DMS 273 (cell line): Measurements from ENCODE around the gene TNKS2.
A peak's percentile ranks its signal among the peaks of the same experiment; 100 is the strongest.
"Not testable (repeated sequence)": the region's sequence is repeated elsewhere in the genome, so short reads cannot be mapped to it uniquely, and the experiment has no call there.

ENCODE experiments used
- DNase-seq: peaks from one replicate; lab custom pipeline; 2025; ENCODE audit not compliant: unreplicated experiment; lab: John Stamatoyannopoulos, UW

The TNKS2 gene

DNA sequence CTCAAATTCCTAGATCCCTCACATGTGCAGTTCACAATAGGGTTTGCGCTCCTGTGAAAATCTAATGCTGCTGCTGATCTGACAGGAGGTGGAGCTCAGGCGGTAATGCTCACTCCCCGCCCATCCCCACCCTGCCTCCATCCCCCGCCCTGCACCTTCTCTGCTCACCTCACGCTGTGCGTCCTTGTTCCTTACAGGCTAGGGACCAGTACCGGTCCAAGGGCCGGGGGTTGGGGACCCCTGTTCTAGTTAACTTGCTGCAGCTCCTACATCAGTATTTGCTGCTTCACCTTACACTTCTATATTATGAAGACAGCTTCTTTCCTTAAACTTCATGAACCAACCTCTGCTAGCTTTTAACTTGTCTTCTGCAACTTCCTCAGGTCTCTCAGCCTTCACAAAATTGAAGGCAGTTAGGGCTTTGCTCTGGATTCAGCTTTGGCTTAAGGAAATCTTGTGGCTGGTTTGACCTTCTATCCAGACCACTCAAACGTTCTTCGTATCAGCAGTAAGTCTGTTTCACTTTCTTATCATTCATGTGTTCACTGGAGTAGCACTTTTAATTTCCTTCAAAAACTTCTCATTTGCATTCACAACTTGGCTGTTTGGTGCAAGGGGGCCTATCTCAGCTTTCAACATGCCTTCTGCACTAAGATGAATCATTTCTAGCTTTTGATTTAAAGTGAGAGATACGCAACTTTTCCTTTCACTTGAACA is 1.7 kb upstream of the TNKS2 start:
- DNase-seq, result no peak

GRCh38 chr10:91797048-91797690 is 1.1 kb upstream of the TNKS2 start:
- DNase-seq, result no peak

GRCh38 chr10:91798649-91799611 is 704 bp downstream of the TNKS2 start:
- peak; percentile 58 for DNase-seq

GRCh38 chr10:91799612-91799975 is 1.4 kb downstream of the TNKS2 start:
- no peak for DNase-seq

GRCh38 chr10:91800182-91800581 is 2.0 kb downstream of the TNKS2 start:
- DNase-seq, result no peak

DNA sequence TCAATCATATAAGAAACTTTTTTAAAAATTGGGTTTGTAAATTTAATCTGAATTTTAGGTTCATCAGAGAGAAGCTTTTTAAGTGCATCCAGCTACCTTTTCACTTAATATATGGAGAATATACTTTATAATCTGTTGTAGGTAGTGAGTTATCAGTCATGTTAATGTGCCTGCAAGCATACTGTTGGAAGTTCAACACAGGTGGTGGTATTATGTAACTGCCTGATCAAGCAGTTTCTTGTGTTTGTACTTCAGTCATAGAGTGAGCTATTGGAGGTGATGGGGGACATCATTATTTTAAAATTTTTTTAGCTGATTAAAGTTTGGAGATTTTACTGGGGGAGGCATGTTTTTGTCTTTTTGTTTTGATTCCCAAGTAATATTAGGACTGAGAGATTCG is 2.5 kb downstream of the TNKS2 start:
- DNase-seq, result no peak

DNA sequence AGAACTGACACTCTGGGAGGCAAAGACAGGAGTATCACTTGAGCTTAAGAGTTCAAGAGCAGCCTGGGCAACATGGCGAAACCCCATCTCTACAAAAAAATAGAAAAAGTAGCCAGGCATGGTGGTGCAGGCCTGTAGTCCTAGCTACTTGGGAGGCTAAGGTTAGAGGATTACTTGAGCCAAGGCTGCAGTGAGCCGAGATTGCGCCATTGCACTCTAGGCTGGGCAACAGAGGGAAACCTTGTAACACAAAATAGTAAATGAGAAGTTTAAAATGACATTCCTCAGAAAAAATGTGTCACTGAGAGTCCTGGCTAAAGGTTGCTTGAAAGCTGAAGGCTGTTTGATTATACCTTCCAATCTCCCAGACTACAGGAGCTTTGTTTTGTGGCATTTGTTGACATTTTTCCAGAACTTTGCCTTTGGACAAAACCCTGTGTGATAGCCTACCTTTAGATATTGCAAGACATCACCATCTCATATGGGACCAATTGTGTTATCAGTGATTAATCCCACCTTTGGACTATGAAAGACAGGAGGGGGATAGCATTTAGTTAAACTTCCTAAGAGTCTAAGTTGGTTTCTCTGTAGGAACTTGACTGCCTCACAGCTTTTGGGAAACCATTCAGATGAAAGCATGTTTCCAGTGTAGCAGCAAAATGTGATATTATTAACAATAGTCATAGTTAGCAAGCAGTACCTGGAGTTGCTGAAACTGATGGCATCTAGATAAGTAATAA is 5.3 kb downstream of the TNKS2 start:
- DNase-seq, result no peak

GRCh38 chr10:91804126-91804510 is 5.9 kb downstream of the TNKS2 start:
- no peak for DNase-seq

- no peak for DNase-seq
Observed at GRCh38 chr10:91805110-91805838, 7.0 kb downstream of the TNKS2 start.

DNA sequence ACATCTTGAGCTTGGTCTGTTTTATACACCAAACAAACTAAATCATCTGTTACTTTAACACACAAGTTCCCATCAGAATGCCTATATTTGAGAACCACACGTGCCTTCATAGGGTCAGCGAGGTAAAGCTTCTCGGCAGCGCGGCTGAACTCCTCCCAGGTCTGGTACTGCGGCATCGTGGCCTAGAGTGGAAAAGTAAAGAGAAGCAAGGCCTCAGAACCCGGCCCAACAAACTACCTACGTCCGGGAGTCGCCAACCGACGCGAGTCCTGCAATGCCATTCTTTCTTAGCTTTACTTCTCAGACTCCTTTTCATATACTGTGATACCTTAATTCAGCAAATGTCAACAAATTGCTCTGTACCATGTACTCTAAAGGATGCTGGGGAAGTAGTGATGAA is 9.0 kb downstream of the TNKS2 start:
- not testable (repeated sequence) for DNase-seq

- no peak for DNase-seq
Observed at GRCh38 chr10:91813251-91813650, 15.0 kb downstream of the TNKS2 start.

DNA sequence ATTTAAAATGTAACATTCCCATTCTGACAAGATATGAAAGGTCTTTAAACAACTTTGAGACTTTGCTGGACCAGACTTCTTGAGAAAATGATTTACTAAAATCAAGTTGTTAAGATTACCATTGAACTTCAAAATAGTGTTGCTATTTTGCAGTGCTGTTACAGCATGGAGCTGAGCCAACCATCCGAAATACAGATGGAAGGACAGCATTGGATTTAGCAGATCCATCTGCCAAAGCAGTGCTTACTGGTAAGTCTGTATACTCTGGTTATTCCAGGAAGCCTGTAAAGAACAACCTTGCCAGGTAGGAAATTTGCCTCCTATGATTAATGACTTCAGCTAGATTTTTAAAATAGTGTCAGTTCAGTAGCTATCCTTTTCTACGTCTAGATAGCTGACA is 18.8 kb downstream of the TNKS2 start:
- peak; percentile 15 for DNase-seq

DNA sequence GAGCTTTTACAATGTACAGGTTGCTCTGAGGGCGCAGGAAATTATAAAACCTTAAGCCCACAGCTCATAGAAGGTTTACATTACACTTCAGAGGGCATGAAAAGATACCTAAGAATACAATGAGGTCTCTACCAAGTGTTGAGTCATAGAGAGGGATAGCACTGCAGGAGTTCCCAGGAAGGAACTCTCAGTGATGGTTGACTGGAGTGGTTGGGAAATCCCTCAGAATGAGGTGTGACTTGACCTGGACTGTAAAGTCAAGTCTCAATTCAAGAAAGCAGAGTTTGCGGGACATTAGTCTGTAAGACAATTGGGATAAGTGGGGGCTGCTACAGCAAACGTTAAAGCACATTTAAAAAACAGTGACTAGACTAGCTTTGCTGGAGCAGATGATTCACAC is 21.9 kb downstream of the TNKS2 start:
- DNase-seq, result no peak

DNA sequence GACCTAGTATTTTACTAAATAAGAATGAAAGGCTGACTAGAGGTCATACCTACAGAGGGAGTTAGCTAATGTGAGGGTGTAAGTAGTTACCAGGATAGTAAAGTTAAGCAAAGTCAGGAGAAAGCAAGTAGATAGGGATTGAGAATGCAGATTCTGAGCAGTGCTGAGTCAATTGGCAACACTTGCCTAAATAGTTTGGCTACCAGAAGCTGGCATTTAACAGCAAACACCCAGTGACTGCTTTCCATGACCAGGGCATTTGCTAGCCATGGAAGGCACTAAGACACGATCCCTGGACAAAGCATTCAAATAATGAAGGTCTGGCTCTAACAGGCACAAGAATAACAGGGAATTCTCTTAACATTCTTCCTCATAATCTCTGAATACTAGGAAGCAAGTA is 25.9 kb downstream of the TNKS2 start:
- no peak for DNase-seq

DNA sequence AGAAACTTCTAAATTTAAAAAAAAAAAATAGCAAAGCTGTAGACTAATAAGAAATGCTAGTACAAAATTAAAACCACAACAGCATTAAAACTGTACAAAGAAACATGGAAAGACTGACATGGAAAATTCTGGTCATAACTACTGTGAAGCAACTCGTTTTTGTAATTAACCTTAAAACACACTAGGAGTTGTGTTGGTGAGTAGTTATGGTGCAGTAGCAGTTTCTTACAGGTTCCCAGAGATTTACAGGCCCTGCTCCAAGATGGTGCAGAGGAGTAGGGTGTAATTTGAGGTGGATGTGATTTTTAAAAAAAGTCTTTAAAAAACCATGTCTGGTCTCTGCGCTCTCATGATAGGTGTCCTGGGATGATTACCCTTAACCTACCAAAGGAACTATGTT is 31.0 kb downstream of the TNKS2 start:
- no peak for DNase-seq

DNA sequence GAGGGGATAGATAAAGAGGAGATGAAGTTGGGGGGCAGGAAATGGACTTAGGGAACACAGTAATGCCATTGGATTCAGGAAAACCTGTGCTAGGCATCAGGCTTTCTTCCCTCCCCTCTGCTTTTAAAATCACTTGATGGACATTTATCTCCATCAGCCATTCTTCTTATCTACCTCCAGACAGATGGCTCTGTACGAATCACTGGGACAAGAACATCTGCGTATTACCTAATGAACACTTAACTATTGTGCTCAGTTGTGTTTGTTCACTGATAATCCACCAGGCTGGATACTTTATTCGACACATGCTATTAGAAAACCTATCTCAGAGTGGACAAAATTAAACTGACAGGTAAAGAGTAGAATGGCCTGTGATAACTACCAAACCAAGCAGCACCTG is 40.0 kb downstream of the TNKS2 start:
- peak; percentile 4 for DNase-seq

DNA sequence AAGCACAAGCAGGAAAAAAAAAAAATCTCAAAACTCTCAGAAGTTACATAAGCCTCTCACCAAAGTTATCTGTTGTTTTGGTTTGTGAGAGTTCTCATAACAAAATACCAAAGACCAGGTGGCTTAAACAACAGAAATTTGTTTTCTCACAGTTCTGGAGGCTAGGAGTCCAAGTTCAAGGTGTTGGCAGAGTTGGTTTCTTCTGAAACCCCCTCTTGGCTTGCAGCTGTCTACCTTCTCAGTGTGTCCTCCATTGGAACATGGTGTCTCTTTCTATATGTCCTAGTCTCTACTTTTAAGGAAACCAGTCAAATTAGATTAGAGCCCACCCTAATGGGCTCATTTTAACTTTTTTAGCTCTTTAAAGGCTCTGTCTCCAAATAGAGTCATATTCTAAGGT is 44.9 kb downstream of the TNKS2 start:
- DNase-seq, result no peak

GRCh38 chr10:91856637-91857036 is 58.4 kb downstream of the TNKS2 start:
- no peak for DNase-seq

DNA sequence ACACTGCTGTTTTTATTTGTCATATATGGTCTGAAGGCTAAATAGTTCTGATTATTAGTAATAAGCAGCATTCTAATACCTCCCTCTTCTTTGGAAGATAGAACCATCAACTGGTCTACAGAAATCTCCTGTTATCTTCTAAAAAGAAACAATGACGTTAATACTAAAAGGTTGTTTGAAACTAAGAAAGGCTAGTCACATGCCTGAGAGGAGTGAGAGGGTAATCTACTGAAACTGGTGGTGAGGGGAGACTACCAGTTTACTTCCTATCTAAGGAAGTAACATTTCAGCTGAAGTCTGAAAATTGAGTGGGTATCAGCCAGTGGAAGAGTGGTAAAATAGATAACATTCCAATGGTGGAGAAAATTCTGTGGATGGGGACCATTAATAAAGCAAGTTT is 62.7 kb downstream of the TNKS2 start:
- DNase-seq, result no peak

GRCh38 chr10:91864099-91864498 is 65.9 kb downstream of the TNKS2 start:
- DNase-seq, result peak; percentile 55

- DNase-seq, result no peak
Observed at GRCh38 chr10:91864744-91865143, 66.5 kb downstream of the TNKS2 start.
